H9 (cell line): ENCODE data around the gene RANBP6. TPM values are rescaled to one million over a fixed set of nuclear protein-coding genes. Genes with fewer than 3 reads are reported as not detected.

ENCODE experiments used
- DNase-seq: peaks from one replicate; pipeline ENCODE4 v3.0.0-alpha.2; 2017
- H2AFZ ChIP-seq: one replicate; pipeline ENCODE4 v1.6.1; 2013; ENCODE audit warnings: mild to moderate bottlenecking, low read length, control low read depth, moderate library complexity
- H2AK5ac ChIP-seq: 2 replicates; pipeline ENCODE4 v1.6.1; 2013; ENCODE audit warnings: low read length, control low read depth, mixed read lengths; ENCODE audit not compliant: insufficient read length
- H2BK120ac ChIP-seq: one replicate; pipeline ENCODE4 v1.6.1; 2013; ENCODE audit warnings: low read depth, mild to moderate bottlenecking, low read length, control low read depth, inconsistent platforms; ENCODE audit not compliant: poor library complexity, severe bottlenecking
- H2BK12ac ChIP-seq: 2 replicates; pipeline ENCODE4 v1.6.1; 2013; ENCODE audit warnings: low read length, control low read depth, mixed read lengths, low read depth; ENCODE audit not compliant: insufficient read length
- H2BK15ac ChIP-seq: 2 replicates; pipeline ENCODE4 v1.6.1; 2013; ENCODE audit warnings: low read depth, low read length, control low read depth
- H2BK20ac ChIP-seq: one replicate; pipeline ENCODE4 v1.6.1; 2013; ENCODE audit warnings: low read depth, mild to moderate bottlenecking, low read length, control low read depth, inconsistent platforms; ENCODE audit not compliant: poor library complexity, severe bottlenecking
- H2BK5ac ChIP-seq: 2 replicates; pipeline ENCODE4 v1.6.1; 2013; ENCODE audit warnings: low read length, control low read depth, mixed read lengths; ENCODE audit not compliant: insufficient read length
- H3K14ac ChIP-seq: 2 replicates; pipeline ENCODE4 v1.6.1; 2013; ENCODE audit warnings: low read length, control low read depth; ENCODE audit not compliant: insufficient read depth
- H3K18ac ChIP-seq: 2 replicates; pipeline ENCODE4 v1.6.1; 2013; ENCODE audit warnings: low read depth, mild to moderate bottlenecking, mixed read lengths, low read length, control low read depth; ENCODE audit not compliant: insufficient read length
- H3K23ac ChIP-seq: 2 replicates; pipeline ENCODE4 v1.6.1; 2013; ENCODE audit warnings: low read length, control low read depth, mixed read lengths, low read depth; ENCODE audit not compliant: insufficient read length
- H3K23me2 ChIP-seq: 2 replicates; pipeline ENCODE4 v1.6.1; 2013; ENCODE audit warnings: low read depth, mild to moderate bottlenecking, mixed read lengths, low read length, control low read depth; ENCODE audit not compliant: insufficient read length, poor library complexity, severe bottlenecking
- H3K27ac ChIP-seq: 2 replicates; pipeline ENCODE4 v1.5.1; 2013; ENCODE audit warnings: low read length, control low read depth, mixed read lengths, low read depth; ENCODE audit not compliant: insufficient read length
- H3K27me3 ChIP-seq: 2 replicates; pipeline ENCODE4 v1.6.1; 2013; ENCODE audit warnings: low read length, control low read depth, inconsistent platforms; ENCODE audit not compliant: insufficient read depth
- H3K4ac ChIP-seq: 2 replicates; pipeline ENCODE4 v1.6.1; 2013; ENCODE audit warnings: low read depth, mild to moderate bottlenecking, control low read depth, inconsistent platforms, low read length, moderate library complexity
- H3K4me1 ChIP-seq: 2 replicates; pipeline ENCODE4 v1.6.1; 2013; ENCODE audit warnings: low read length, control low read depth, inconsistent platforms; ENCODE audit not compliant: insufficient read depth
- H3K4me2 ChIP-seq: 2 replicates; pipeline ENCODE4 v1.6.1; 2013; ENCODE audit warnings: low read length, control low read depth, mixed read lengths; ENCODE audit not compliant: insufficient read length, insufficient read depth
- H3K56ac ChIP-seq: 2 replicates; pipeline ENCODE4 v1.6.1; 2013; ENCODE audit warnings: low read depth, mild to moderate bottlenecking, mixed read lengths, low read length, control low read depth; ENCODE audit not compliant: insufficient read length
- H3K79me1 ChIP-seq: 2 replicates; pipeline ENCODE4 v1.6.1; 2013; ENCODE audit warnings: low read depth, mild to moderate bottlenecking, moderate library complexity, low read length, control low read depth, inconsistent platforms; ENCODE audit not compliant: insufficient read depth, poor library complexity, severe bottlenecking
- H3K79me2 ChIP-seq: 2 replicates; pipeline ENCODE4 v1.6.1; 2013; ENCODE audit warnings: low read length, control low read depth, inconsistent platforms; ENCODE audit not compliant: insufficient read depth
- H3K9ac ChIP-seq: 2 replicates; pipeline ENCODE4 v1.6.1; 2013; ENCODE audit warnings: low read length, control low read depth, mixed read lengths; ENCODE audit not compliant: insufficient read length; ENCODE audit errors: extremely low read depth
- H3K9me3 ChIP-seq: one replicate; pipeline ENCODE4 v1.6.1; 2013; ENCODE audit warnings: low read depth, low read length, inconsistent platforms; ENCODE audit not compliant: control insufficient read depth
- H3T11ph ChIP-seq: one replicate; pipeline ENCODE4 v1.6.1; 2013; ENCODE audit warnings: mild to moderate bottlenecking, low read length, control low read depth, inconsistent platforms
- H4K20me1 ChIP-seq: one replicate; pipeline ENCODE4 v1.6.1; 2013; ENCODE audit not compliant: control insufficient read depth, insufficient read length, insufficient read depth
- H4K5ac ChIP-seq: 2 replicates; pipeline ENCODE4 v1.6.1; 2013; ENCODE audit warnings: low read depth, mild to moderate bottlenecking, mixed read lengths, low read length, control low read depth; ENCODE audit not compliant: insufficient read length
- H4K8ac ChIP-seq: replicated peaks from 2 replicates; pipeline ENCODE4 v1.6.1; 2013; ENCODE audit warnings: low read length, control low read depth, mixed read lengths, low read depth; ENCODE audit not compliant: insufficient read length
- H4K91ac ChIP-seq: 2 replicates; pipeline ENCODE4 v1.6.1; 2013; ENCODE audit warnings: low read depth, mild to moderate bottlenecking, moderate library complexity, mixed read lengths, low read length, control low read depth; ENCODE audit not compliant: insufficient read length
- H3K27ac Mint-ChIP-seq, 3 experiments: 2 replicates in 2 of 3; 3 replicates in 1 of 3; pipeline ENCODE4 v1.8.0; 2020 to 2021; ENCODE audit warnings: mixed read lengths in 3 of 3, mild to moderate bottlenecking in 1 of 3, moderate library complexity in 1 of 3
- H3K27me3 Mint-ChIP-seq: 2 replicates; pipeline ENCODE4 v1.8.0; 2021; ENCODE audit warnings: low read depth, mild to moderate bottlenecking, moderate library complexity, mixed read lengths
- H3K36me3 Mint-ChIP-seq, 3 experiments: 2 replicates in 2 of 3; 3 replicates in 1 of 3; pipeline ENCODE4 v1.8.0; 2020 to 2021; ENCODE audit warnings: low read depth in 3 of 3, mixed read lengths in 3 of 3; ENCODE audit not compliant: insufficient read depth in 1 of 3
- H3K4me1 Mint-ChIP-seq, 2 experiments: 2 replicates each; pipeline ENCODE4 v1.8.0; 2020; ENCODE audit warnings: mixed read lengths in 2 of 2
- H3K4me3 Mint-ChIP-seq, 2 experiments: 2 replicates in 1 of 2; 3 replicates in 1 of 2; pipeline ENCODE4 v1.8.0; 2020 to 2021; ENCODE audit warnings: mild to moderate bottlenecking in 2 of 2, mixed read lengths in 2 of 2, moderate library complexity in 1 of 2
- H3K9me3 Mint-ChIP-seq, 2 experiments: 2 replicates in 1 of 2; 3 replicates in 1 of 2; pipeline ENCODE4 v1.8.0; 2020; ENCODE audit warnings: mild to moderate bottlenecking in 2 of 2, mixed read lengths in 2 of 2, moderate library complexity in 1 of 2
- CTCF ChIP-seq: fragments of 200-600 bp; sonication (generic); conservative IDR thresholded peaks from 3 replicates; pipeline ENCODE4 v1.8.0; 2021; ENCODE audit warnings: antibody characterized with exemption, mild to moderate bottlenecking
- WGBS: extraction: QIAGEN DNeasy Blood & Tissue Kit; methylation state at CpG from one replicate; pipeline ENCODE4 v1.1.7; 2013; ENCODE audit warnings: missing lambda C conversion rate, low lambda C conversion rate, mixed read lengths; ENCODE audit not compliant: insufficient read length; ENCODE audit errors: extremely low coverage; 5-methylcytosine and 5-hydroxymethylcytosine counted together
- total RNA-seq: library from RNA; stranded (reverse); gene quantifications from 2 replicates; pipeline ENCODE4 v1.2.1, GENCODE V29; 2021

RANBP6 gene
- total RNA-seq, 1 experiment from 2014 or later: 19.1 TPM

DNA sequence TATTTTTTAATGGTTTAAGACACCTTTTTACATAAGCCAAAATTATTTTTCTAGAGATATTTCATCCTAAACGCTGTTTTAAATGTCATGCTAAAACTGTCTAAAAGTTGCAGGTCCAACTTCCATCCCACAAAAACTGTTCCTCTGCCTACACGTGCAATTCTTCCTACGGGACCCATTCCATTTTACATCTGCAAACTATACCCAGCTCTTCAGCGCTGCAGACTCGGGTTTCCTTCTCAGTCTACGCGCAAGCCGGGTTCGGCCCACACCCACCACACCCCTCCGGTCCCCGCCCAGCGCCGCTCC lies 8.7 kb downstream of the RANBP6 start:
- Histone ChIP-seq H3K4me2 (peak overlapping the region; percentile 72), H2BK12ac (no peak overlapping the region), H3K23ac (no peak overlapping the region), H2AK5ac (no peak overlapping the region), H3K4me1 (no peaks in the 10 kb centered on the region), H4K20me1 (no peaks in the 10 kb centered on the region), H2BK120ac (no peak overlapping the region), H3K56ac (no peak overlapping the region), H3K18ac (no peak overlapping the region), H2BK15ac (no peak overlapping the region), H3T11ph (no peak overlapping the region), H2BK20ac (no peak overlapping the region), H3K27me3 (no peaks in the 10 kb centered on the region), H4K91ac (no peak overlapping the region), H4K8ac (no peak overlapping the region), H3K14ac (no peak overlapping the region), H3K79me2 (no peaks in the 10 kb centered on the region), H2BK5ac (no peak overlapping the region), H3K79me1 (no peaks in the 10 kb centered on the region), H4K5ac (no peak overlapping the region), H3K9ac (no peak overlapping the region), H3K23me2 (peaks cover 6% of the 10 kb centered on the region), H3K27ac (no peak overlapping the region), H2AFZ (no peak overlapping the region), H3K4ac (no peak overlapping the region), H3K9me3 (no peaks in the 10 kb centered on the region)
- DNase-seq: no peak
- WGBS: no CpG with 5 or more reads among the region's 13 CpGs
- H3K27ac Mint-ChIP-seq: peak overlapping the region in 2 of 3 experiments; percentile 5 to 42; a peak in 2 of 7 replicates
- H3K4me3 Mint-ChIP-seq: peak overlapping the region; percentile 88 to 97
- H3K4me1 Mint-ChIP-seq: peaks cover 13 to 17% of the 10 kb centered on the region in 2 experiments
- H3K36me3 Mint-ChIP-seq: peaks cover 2 to 6% (median 2%) of the 10 kb centered on the region in 3 experiments; a peak in 5 of 7 replicates
- no peaks in the 10 kb centered on the region for H3K9me3 Mint-ChIP-seq
- TF ChIP-seq CTCF: no peak
- H3K27me3 Mint-ChIP-seq: no peaks in the 10 kb centered on the region
